Mesodermal cell (in vitro differentiated cells): Measurements from ENCODE around the gene OR2H2.

Source experiments
- H3K27ac ChIP-seq: 2 replicates; pipeline ENCODE4 v1.7.0; 2013; ENCODE audit warnings: mild to moderate bottlenecking, low read depth, low read length, moderate library complexity; ENCODE audit not compliant: severe bottlenecking
- H3K36me3 ChIP-seq: 2 replicates; pipeline ENCODE4 v1.7.1; 2013; ENCODE audit warnings: mild to moderate bottlenecking, low read length, moderate library complexity; ENCODE audit not compliant: control insufficient read depth, insufficient read depth
- H3K4me1 ChIP-seq: one replicate; pipeline ENCODE4 v1.7.1; 2013; ENCODE audit warnings: mild to moderate bottlenecking, low read length; ENCODE audit not compliant: insufficient read depth, control insufficient read depth, poor library complexity, severe bottlenecking
- H3K4me3 ChIP-seq: 2 replicates; pipeline ENCODE4 v1.7.0; 2013; ENCODE audit warnings: low read length, control low read depth, mild to moderate bottlenecking; ENCODE audit not compliant: insufficient read depth, poor library complexity, severe bottlenecking; ENCODE audit errors: extremely low read depth
- H3K9me3 ChIP-seq: 2 replicates; pipeline ENCODE4 v1.7.1; 2013; ENCODE audit warnings: mild to moderate bottlenecking, low read length, moderate library complexity; ENCODE audit not compliant: control insufficient read depth
- WGBS, 2 experiments: methylation state at CpG; one replicate each; pipeline ENCODE4 v1.1.5; 2013; ENCODE audit warnings: missing lambda C conversion rate in 2 of 2; ENCODE audit not compliant: insufficient coverage in 2 of 2; 5-methylcytosine and 5-hydroxymethylcytosine counted together

The OR2H2 gene

DNA sequence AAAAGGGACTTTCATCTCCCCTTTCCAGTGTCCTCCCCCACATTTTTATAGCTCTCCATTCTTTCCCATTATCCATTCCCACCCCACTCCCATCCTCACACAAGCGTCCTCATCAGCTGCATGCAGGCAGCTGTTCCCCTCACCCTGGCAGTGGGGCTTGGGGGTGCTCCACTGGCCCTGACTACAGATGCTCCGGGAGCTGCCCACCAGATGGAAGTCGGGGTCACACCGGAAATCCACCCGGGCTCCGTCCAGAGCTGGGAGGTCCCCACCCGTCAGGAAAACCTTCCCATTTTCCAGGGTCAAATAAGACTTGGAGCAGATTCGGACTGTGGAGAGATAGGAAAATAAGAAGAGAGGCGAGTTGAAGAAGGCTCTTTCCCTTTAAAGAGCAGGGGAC lies 45.4 kb downstream of the OR2H2 start:
- WGBS, 2 experiments, result 34 to 38% methylated on average over 8 of the region's 9 CpGs
- Histone ChIP-seq H3K4me3 (no peak overlapping the region), H3K9me3 (no peaks in the 10 kb centered on the region), H3K36me3 (peaks cover 10% of the 10 kb centered on the region), H3K27ac (no peak overlapping the region), H3K4me1 (peaks cover 49% of the 10 kb centered on the region)

DNA sequence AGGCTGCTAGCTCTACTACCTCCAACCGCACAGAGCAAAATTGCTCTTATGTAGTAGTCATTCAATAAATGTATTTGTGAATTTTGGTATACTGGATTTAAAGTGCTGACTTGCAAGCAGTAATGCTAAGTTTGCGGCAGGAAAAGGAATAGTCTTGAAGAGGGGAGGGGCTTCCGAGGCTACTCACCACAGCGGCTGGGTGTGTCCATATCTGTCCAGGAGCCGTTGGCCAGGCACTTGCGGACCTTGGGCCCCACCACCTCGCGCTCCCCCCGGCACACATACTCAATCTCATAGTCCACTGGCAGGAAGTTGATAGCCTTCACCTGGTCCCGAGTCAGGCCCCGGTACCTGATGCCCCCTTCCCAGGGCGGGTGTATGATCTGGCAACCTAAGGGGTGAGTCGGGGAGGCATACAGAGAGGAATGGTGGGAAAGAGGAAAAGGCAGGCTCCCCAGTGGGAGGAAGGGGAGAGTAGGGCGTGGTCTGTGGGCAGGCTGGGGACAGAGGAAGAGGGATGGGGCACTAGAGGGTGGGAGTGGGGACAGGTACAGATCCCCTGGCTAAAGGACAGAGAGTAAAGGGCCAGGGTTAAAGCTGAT lies 46.4 kb downstream of the OR2H2 start:
- Histone ChIP-seq H3K4me3 (peak overlapping the region; percentile 74), H3K4me1 (peaks cover 39% of the 10 kb centered on the region), H3K9me3 (no peaks in the 10 kb centered on the region), H3K27ac (no peak overlapping the region), H3K36me3 (peaks cover 10% of the 10 kb centered on the region)
- WGBS, 2 experiments, result 8 to 17% methylated on average over 8 to 9 of the region's 14 CpGs

DNA sequence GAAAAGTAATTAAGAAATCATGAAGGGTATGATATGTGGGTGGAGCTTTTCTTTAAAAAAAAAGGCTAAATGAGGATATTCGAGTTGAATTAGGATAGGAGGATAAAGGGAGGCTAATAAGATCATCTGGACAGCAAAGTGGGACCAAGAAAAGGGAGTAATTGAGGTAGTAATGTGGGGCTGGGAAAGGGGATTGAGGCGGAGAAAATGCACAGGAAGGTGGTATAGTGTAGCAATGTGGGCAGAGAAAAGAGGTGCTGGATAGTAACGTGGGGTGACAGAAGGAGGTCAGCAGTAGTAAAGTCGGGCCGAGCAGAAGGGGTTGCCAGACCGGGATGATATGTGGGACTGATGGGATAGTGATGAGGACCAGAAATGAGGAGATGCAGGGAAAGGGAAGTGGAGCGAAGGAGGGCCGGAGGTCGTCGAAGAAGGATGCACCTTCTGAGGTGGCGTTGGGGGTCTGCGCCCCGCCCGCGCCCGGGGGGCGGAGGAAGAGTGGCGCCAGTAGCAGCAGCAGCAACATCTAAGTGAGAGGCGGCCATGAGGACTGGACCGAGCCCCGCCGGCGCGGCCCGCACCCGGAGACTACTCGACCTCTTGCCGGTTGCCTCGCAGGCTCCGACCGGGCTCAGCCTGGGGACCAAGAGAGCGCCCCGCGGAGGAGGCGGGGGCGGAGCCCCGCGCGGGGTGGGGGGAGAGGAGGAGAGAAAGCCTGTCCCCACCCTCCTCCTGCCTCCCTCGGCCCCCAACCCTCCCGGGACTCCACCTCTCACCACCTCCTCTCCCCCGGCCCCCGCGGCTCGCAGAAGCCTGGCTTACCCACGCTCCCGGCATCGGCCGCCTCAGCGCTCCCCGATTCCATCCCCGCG lies 47.2 kb downstream of the OR2H2 start:
- H3K27ac ChIP-seq, result peak overlapping the region; percentile 47
- H3K4me3 ChIP-seq, result peak overlapping the region; percentile 74
- peaks cover 33% of the 10 kb centered on the region for H3K4me1 ChIP-seq
- peaks cover 10% of the 10 kb centered on the region for H3K36me3 ChIP-seq
- WGBS, 2 experiments, result 2% methylated on average over 12 to 24 of the region's 53 CpGs
- H3K9me3 ChIP-seq, result no peaks in the 10 kb centered on the region

DNA sequence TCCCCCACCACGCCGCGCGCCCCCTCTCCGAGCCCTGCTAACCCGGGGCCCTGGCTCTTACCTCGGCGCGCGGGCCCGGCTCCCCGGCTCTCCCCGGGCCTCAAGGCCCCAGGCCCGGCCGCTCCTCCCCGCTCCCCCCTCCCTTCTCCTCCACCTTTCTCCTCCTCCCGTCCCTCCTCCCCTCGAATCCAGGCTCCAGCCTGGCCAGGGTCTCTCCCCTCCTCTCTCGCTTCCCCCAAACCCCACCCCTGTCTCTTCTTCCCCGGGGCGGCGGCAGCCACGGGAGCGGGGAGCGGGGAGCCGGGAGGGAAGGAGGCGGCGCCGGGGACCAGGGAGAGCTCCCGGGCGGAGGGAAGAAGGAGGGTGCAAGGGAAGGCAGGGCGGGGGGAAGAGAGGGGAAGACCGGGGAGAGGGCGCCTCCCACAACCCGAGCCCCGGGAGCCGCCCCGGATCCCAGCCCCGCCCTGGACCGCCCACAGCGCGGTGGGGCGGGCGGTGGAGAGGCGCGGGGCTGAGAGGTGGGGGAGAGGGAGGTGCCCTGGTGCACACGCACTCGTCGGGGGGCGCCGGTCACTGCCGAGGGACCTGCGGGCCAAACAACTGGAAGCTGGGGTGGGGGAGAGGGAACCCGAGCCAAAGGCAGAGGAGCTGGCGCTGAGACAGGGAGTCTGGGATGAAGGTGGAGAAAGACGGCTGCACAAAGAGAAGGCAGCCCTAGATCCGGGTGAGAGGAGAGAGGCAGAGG lies 48.0 kb downstream of the OR2H2 start, which contains the start of gene GABBR1:
Gene GABBR1 (minus strand): TSS at position 395 of the 745 bp plus-strand sequence. CDS start 798 bp downstream, outside the sequence.
- Histone ChIP-seq H3K27ac (peak within 1 kb of the TSS; percentile 47), H3K36me3 (peaks cover 10% of the 10 kb centered on the region), H3K4me3 (peak within 1 kb of the TSS; percentile 74), H3K4me1 (peaks cover 29% of the 10 kb centered on the region), H3K9me3 (no peaks in the 10 kb centered on the region)
- 0% methylated on average over 25 to 28 of the region's 57 CpGs for WGBS, 2 experiments

DNA sequence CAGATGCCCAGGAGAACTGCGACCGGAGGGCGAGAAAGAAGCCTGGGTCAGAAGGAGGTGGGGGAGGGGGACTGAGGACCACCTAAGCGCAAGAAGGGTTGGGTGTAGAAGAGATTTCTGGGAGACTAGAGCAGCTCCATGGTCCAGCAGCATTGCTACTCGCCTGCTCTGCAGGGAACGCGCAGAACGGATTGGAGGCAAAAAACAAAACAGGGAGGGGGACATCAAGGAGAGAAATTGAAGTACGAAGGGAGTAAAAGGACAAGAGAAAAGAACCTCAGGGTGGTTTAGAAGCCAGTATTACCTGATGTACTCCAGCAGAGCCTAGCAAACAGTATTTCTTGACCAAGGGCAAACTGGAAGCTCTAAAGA lies 48.6 kb downstream of the OR2H2 start:
- H3K36me3 ChIP-seq, result peaks cover 10% of the 10 kb centered on the region
- H3K4me1 ChIP-seq, result peaks cover 29% of the 10 kb centered on the region
- 0 to 2% methylated on average over 7 to 9 of the region's 9 CpGs for WGBS, 2 experiments
- no peaks in the 10 kb centered on the region for H3K9me3 ChIP-seq
- peak overlapping the region; percentile 47 for H3K27ac ChIP-seq
- H3K4me3 ChIP-seq, result peak overlapping the region; percentile 74

DNA sequence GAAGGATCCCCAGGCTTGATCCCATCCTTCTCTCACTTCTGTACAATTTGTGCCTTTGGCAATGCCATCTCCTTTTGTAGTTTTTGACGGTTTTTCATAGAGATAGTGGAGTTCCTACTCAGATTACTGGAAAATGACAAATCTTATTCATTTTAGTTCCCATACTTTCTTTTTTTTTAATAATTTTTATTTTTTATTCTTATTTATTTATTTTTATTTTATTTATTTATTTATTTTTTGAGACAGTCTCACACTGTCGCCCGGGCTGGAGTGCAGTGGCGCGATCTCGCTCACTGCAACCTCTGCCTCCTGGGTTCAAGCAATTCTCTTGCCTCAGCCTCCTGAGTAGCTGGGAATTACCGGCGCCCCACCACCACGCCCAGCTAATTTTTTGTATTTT lies 52.3 kb downstream of the OR2H2 start:
- Histone ChIP-seq H3K4me1 (no peaks in the 10 kb centered on the region), H3K27ac (no peak overlapping the region), H3K4me3 (no peak overlapping the region), H3K9me3 (no peaks in the 10 kb centered on the region), H3K36me3 (no peaks in the 10 kb centered on the region)
- WGBS, 2 experiments, result 89 to 96% methylated on average over 4 to 8 of the region's 9 CpGs
